Activated CD8-positive, alpha-beta memory T cell treated with anti-CD3 and anti-CD28 coated beads, Interleukin-2, amount 10 ng/mL, durations not matched to agents 7 days and 5 days (primary cell): ENCODE measurements around the gene RGL4. TPM values are rescaled to one million over a fixed set of nuclear protein-coding genes. Genes with fewer than 3 reads are reported as not detected.
A peak's percentile ranks its signal among the peaks of the same experiment; 100 is the strongest.
"Not testable (repeated sequence)": the region's sequence is repeated elsewhere in the genome, so short reads cannot be mapped to it uniquely, and the experiment has no call there.

Source experiments
- ATAC-seq: fragments of 150-1000 bp; cut with Tn5 transposase; one replicate; pipeline ENCODE4 v1.10.0; 2021; ENCODE audit warnings: moderate library complexity
- CTCF ChIA-PET: fragments of 350-600 bp; sonication (Branson Sonifier 250); formaldehyde crosslinking; loops from one replicate; lab custom pipeline; 2021; ENCODE audit warnings: antibody characterized with exemption; lab: Charles Lee
- DNase-seq: peaks from one replicate; pipeline ENCODE4 v3.0.0-alpha.2; 2020
- H3K27ac Mint-ChIP-seq: one replicate; pipeline ENCODE4 v1.8.0; 2021; ENCODE audit warnings: mild to moderate bottlenecking, mixed read lengths
- H3K27me3 Mint-ChIP-seq: one replicate; pipeline ENCODE4 v1.8.0; 2021; ENCODE audit warnings: mixed read lengths
- H3K36me3 Mint-ChIP-seq: one replicate; pipeline ENCODE4 v1.8.0; 2021; ENCODE audit warnings: mild to moderate bottlenecking, mixed read lengths
- H3K4me1 Mint-ChIP-seq: one replicate; pipeline ENCODE4 v1.8.0; 2021; ENCODE audit warnings: mixed read lengths
- H3K4me3 Mint-ChIP-seq: one replicate; pipeline ENCODE4 v1.8.0; 2021; ENCODE audit warnings: mild to moderate bottlenecking, moderate library complexity, mixed read lengths
- H3K9me3 Mint-ChIP-seq: one replicate; pipeline ENCODE4 v1.8.0; 2022; ENCODE audit warnings: low read depth, mixed read lengths
- total RNA-seq, 2 experiments: library from RNA; stranded (reverse); gene quantifications; one replicate each; pipeline ENCODE4 v1.2.3, GENCODE V29; 2021

The RGL4 gene, protein sequence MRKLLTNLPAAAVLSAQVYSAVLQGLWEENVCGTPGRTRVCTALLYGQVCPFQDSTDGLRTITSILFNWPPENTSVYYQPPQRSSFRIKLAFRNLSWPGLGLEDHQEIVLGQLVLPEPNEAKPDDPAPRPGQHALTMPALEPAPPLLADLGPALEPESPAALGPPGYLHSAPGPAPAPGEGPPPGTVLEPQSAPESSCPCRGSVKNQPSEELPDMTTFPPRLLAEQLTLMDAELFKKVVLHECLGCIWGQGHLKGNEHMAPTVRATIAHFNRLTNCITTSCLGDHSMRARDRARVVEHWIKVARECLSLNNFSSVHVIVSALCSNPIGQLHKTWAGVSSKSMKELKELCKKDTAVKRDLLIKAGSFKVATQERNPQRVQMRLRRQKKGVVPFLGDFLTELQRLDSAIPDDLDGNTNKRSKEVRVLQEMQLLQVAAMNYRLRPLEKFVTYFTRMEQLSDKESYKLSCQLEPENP
- total RNA-seq = 10 to 100 TPM; 15.5 to 30.8 TPM

DNA sequence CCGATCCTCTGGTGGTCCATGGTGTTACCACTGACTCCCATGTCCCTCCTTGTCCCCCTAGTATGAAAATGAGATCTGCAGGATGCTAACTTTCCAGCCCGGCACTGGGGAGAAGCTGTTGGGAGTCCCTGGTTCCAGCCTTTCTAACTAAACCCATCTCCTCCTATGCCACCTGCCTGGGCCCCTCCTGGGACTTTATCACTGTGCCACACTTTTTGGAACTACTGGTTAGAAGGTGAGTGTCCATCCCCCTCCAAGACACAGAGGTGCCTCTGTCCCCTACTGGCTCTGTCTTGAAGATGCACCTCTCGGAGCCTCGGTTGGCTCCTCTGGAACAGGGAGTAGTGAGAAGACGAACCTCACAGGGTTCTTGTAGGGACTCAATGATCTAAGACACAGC is at the start of gene RGL4:
RGL4 (plus strand) TSS at position 301 of the 400 bp plus-strand sequence. CDS start 1,018 bp downstream, outside the sequence.
- DNase-seq (no peak), ATAC-seq (no peak)
- no peak within 1 kb of the TSS for H3K4me3 Mint-ChIP-seq
- peaks cover 15% of the 10 kb centered on the region for H3K4me1 Mint-ChIP-seq
- H3K27me3 Mint-ChIP-seq = no peaks in the 10 kb centered on the region
- H3K36me3 Mint-ChIP-seq = peaks cover 20% of the 10 kb centered on the region
- H3K27ac Mint-ChIP-seq = no peak within 1 kb of the TSS
- CTCF ChIA-PET = no interaction called here
- no peaks in the 10 kb centered on the region for H3K9me3 Mint-ChIP-seq

DNA sequence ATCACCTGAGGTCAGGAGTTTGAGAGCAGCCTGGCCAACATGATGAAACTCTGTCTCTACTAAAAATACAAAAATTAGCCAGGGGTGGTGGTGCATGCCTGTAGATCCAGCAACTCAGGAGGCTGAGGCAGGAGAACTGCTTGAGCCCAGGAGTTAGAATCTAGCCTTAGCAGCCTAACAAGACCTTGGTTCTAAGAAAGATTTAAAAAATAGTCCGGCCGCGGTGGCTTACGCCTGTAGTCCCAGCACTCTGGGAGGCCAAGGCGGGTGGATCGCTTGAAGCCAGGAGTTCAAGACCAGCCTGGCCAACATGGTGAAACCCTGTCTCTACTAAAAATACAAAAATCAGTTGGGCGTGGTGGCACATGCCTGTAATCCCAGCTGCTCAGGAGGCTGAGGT is 44.3 kb upstream of the RGL4 start:
- H3K36me3 Mint-ChIP-seq, CTCF ChIA-PET, H3K27me3 Mint-ChIP-seq, ATAC-seq, DNase-seq, H3K4me1 Mint-ChIP-seq, H3K27ac Mint-ChIP-seq, H3K9me3 Mint-ChIP-seq, H3K4me3 Mint-ChIP-seq: not testable (repeated sequence)

DNA sequence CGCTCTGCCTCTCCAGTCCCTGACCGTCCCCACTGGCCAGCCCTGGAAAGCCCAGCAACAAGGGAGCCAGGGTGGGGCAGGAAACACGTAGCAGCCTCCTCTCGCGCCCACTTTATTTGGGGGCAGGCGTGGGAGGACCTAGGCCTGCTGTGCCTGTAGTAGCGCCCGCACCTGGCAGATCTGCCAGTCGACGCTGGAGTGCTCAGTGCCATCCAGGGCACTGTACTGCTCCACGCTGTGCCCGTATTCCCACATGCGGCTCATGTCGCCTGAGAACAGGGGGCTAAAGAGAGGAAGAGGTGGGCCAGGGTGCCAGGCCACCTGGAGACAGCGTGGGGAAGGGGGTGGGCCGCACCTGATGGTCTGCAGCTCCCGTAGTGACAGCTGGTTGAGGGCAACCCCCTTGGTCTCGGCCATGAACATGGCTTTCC is 41.7 kb upstream of the RGL4 start:
- Mint-ChIP-seq H3K27ac (no peak overlapping the region), H3K4me3 (no peak overlapping the region), H3K4me1 (no peaks in the 10 kb centered on the region), H3K36me3 (no peaks in the 10 kb centered on the region), H3K9me3 (no peaks in the 10 kb centered on the region), H3K27me3 (no peaks in the 10 kb centered on the region)
- CTCF ChIA-PET = interaction anchor here (0.7 kb wide), 1 partner anchor 1202 kb away, joined by 3 read pairs; no protein-coding TSS in a partner anchor
- DNase-seq (no peak), ATAC-seq (no peak)

DNA sequence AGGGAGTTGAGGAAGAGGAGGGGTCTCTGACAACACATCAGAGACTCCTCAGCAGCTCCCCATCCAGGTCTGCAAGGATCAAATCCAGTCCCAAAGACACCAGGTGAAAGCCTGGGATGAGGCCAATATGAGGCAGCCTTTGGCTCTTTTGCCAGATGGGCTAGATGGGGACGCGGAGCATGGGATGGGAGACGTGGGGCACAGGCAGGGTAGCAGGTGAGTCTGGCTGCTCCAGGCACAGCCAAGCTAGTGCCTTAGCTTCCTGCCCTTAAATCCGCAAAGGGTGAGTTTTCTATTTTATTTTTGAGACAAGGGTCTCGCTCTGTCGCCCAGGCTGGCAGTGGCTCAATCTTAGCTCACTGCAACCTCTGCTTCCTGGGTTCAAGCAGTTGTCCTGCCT is 39.1 kb upstream of the RGL4 start:
- Mint-ChIP-seq H3K36me3 (no peaks in the 10 kb centered on the region), H3K9me3 (no peaks in the 10 kb centered on the region), H3K27ac (no peak overlapping the region), H3K27me3 (no peaks in the 10 kb centered on the region), H3K4me3 (no peak overlapping the region), H3K4me1 (no peaks in the 10 kb centered on the region)
- no peak for ATAC-seq
- CTCF ChIA-PET = interaction anchor here (1.3 to 1.5 kb wide), 2 partner anchors 9 to 198 kb away, joined by 3 to 5 read pairs; no protein-coding TSS in a partner anchor
- DNase-seq = no peak

DNA sequence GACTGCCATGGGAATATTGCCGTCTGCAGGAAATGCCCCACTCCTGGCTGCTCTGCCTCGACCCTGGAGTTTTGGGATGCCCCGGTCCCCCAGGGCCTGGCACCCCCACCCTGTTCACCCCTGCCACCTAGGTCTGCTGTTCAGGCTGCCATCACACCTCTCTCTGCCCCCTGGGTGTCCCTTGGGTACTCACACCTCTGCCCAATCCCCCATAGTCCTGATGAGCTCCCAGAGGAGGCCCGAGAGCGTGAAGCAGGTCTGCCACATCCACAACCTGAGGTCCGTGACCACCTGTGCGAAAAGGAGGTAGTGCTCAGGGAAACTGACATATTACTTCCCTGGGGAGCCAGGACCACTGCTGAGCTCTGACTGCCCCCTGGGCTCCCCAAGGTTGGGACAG is 38.5 kb upstream of the RGL4 start:
- Mint-ChIP-seq H3K9me3 (no peaks in the 10 kb centered on the region), H3K4me3 (no peak overlapping the region), H3K27ac (no peak overlapping the region), H3K27me3 (no peaks in the 10 kb centered on the region), H3K36me3 (no peaks in the 10 kb centered on the region), H3K4me1 (no peaks in the 10 kb centered on the region)
- CTCF ChIA-PET = no interaction called here
- ATAC-seq = no peak
- no peak for DNase-seq

DNA sequence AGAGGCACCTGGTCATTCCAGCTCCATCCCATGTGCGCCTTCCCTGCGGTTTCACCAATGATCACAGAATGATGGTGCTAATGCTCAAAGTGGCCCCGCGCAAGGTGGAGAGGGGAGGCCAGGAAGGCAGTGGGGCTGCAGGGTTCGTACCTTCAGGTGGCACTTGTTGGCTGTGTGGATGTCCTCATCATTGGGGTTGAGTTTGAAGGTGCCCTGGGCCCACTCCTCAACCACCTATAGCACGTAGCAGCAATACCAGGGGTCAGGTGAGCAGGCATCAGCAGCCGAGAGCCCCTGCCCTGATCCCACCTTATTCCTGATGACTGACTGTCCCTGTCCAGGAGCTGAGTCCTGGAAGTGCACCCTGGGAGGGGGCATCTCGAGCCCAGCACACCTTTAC is 38.1 kb upstream of the RGL4 start:
- CTCF ChIA-PET = no interaction called here
- ATAC-seq (no peak), DNase-seq (no peak)
- Mint-ChIP-seq H3K9me3 (no peaks in the 10 kb centered on the region), H3K36me3 (no peaks in the 10 kb centered on the region), H3K4me3 (no peak overlapping the region), H3K4me1 (no peaks in the 10 kb centered on the region), H3K27me3 (no peaks in the 10 kb centered on the region), H3K27ac (no peak overlapping the region)

DNA sequence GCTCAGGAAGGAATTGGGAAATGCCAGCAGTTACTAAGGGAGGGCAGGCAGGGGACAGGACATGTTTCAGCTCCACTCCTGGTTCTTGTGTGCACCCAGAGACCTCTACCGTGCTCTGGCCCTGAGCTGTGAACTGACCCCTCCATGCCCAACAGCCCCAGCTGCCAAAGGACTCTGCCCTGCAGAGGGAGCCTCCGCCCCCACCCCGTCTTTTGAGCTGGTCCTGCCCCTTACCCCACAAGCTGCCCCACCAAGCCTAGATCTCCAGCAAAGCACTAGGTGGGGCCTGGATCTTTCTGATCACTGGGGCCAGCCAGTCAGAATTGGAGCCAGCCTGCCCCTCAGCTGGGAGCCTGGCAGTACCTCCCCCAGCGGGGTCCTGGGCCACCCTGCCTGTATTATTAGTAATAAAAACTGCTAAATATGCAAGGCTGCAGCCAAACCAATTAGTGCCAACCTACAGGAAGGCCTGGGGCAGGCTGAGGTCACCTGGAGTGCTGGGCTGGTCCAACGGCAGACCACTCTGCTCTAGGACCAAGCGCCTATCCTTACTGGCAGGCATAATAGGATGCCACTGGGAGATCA is 34.8 kb upstream of the RGL4 start:
- CTCF ChIA-PET = no interaction called here
- no peak for ATAC-seq
- H3K4me1 Mint-ChIP-seq = no peaks in the 10 kb centered on the region

DNA sequence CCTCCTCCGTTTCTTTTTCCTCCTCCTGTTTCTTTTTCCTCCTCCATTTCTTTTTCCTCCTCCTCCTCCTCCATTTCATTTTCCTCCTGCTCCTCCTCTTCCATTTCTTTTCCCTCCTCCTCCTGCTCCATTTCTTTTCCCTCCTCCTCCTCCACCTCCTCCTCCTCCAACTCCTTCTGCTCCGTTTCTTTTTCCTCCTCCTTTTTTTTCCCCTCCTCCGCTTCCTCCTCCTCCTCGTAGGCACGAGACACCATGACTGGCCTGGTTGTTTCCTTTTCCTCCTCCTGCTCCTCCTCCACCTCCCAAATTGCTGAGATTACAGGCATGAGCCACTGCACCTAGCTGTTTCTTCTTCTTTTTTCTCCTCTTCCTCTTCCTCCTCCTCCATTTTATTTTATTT is 33.1 kb upstream of the RGL4 start:
- Mint-ChIP-seq H3K4me1 (peaks cover 9% of the 10 kb centered on the region), H3K27ac (no peak overlapping the region), H3K36me3 (peaks cover 25% of the 10 kb centered on the region), H3K27me3 (no peaks in the 10 kb centered on the region), H3K4me3 (no peak overlapping the region), H3K9me3 (no peaks in the 10 kb centered on the region)
- ATAC-seq (no peak), DNase-seq (no peak)
- CTCF ChIA-PET = no interaction called here

More for the DNA sequence above, 34.8 kb upstream of the RGL4 start:
- peaks cover 13% of the 10 kb centered on the region for H3K36me3 Mint-ChIP-seq
- no peaks in the 10 kb centered on the region for H3K27me3 Mint-ChIP-seq
- H3K27ac Mint-ChIP-seq = no peak overlapping the region
- H3K4me3 Mint-ChIP-seq = no peak overlapping the region
- no peaks in the 10 kb centered on the region for H3K9me3 Mint-ChIP-seq
- DNase-seq = no peak

DNA sequence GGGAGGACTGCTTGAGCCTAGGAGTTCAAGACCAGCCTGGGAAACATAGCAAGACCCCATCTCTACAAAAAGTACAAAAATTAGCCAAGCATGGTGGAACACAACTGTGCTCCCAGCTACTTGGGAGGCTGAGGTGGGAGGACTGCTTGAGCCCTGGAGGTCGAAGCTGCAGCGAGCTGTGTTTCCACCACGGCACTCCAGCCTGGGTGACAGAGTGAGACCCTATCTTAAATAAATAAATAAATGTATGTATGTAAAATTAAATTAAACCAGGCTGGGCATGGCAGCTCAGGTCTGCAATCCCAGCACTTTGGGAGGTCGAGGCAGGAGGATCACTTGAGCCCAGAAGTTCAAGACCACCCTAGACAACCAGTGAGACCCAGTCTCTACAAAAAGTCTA is 30.4 kb upstream of the RGL4 start:
- H3K27ac Mint-ChIP-seq, H3K27me3 Mint-ChIP-seq, H3K9me3 Mint-ChIP-seq, H3K4me1 Mint-ChIP-seq, DNase-seq, H3K4me3 Mint-ChIP-seq, ATAC-seq: not testable (repeated sequence)
- CTCF ChIA-PET = interaction anchor here (0.9 kb wide), 1 partner anchor 9 kb away, joined by 3 read pairs; no protein-coding TSS in a partner anchor
- H3K36me3 Mint-ChIP-seq = peaks cover 37% of the 10 kb centered on the region

DNA sequence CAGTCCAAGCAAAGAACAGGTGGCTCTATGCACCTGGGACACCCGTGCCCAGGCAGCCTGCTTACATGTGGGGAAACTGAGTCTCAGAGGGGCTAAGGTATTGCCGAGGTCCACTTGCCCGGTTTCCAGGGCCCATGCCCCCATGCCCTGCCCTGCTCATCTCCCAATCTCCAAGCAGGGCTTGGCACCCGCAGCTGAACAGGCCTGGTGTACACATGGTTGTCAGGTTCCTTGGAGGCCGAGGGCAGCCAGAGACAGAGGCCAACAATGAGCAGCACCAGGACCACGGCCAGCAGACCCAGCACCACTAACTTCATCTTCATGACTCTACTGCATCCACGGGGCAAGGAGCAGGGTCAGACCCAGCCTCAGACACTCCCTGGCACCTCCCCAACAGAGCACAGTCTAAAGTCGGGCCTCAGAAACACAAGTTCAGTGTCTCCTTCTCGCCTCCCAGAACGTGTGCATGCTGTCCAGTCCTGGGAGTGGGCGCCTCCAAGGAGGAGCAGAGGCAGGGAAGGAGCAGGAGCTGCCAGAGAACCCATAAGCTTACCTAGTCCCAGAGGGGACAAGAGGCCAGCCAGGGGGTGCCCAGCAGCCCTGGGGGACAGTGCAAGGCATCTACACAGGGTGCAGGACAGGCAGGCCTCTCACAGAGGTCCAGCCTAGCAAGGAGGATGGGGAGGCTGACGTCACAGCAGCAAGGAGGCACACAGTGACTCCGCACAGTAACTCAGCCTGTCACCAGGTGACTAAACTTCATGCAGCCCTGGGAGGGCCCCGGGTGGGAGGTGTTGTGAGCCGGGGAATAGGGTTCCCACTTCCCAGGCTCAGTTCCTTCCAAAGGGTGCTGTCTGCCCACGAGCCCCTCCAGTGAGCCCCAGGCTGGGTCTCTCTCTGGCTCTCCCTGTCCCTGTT is 20.2 kb upstream of the RGL4 start:
- CTCF ChIA-PET = no interaction called here
- no peak for ATAC-seq
- H3K4me3 Mint-ChIP-seq = no peak overlapping the region

DNA sequence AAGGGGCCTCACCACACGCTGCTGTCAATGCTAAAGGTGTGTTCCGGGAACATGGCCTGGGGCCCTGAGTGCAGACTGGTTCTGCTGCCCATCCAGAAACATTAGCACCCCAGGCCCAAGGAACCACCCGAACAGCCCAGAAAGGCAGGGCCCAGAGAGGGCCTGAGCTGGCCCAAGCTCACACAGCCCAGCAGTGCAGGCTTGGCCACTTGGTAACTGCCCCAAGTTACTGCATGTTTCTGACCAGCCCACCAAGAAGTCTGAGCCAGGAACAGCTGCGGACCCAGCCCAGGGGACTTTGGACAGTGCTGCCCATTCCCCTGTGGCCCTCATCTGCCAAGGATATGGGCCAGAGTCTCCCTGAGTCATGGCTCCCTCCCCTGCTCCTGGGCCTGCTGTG is 19.4 kb upstream of the RGL4 start:
- ATAC-seq, H3K27ac Mint-ChIP-seq, H3K9me3 Mint-ChIP-seq, H3K36me3 Mint-ChIP-seq, H3K27me3 Mint-ChIP-seq, CTCF ChIA-PET, DNase-seq, H3K4me3 Mint-ChIP-seq: not testable (repeated sequence)
- peaks cover 30% of the 10 kb centered on the region for H3K4me1 Mint-ChIP-seq

More for the DNA sequence above, 20.2 kb upstream of the RGL4 start:
- no peak overlapping the region for H3K27ac Mint-ChIP-seq
- no peak for DNase-seq
- H3K36me3 Mint-ChIP-seq = peaks cover 7% of the 10 kb centered on the region
- no peaks in the 10 kb centered on the region for H3K9me3 Mint-ChIP-seq
- no peaks in the 10 kb centered on the region for H3K27me3 Mint-ChIP-seq
- H3K4me1 Mint-ChIP-seq = peaks cover 22% of the 10 kb centered on the region

DNA sequence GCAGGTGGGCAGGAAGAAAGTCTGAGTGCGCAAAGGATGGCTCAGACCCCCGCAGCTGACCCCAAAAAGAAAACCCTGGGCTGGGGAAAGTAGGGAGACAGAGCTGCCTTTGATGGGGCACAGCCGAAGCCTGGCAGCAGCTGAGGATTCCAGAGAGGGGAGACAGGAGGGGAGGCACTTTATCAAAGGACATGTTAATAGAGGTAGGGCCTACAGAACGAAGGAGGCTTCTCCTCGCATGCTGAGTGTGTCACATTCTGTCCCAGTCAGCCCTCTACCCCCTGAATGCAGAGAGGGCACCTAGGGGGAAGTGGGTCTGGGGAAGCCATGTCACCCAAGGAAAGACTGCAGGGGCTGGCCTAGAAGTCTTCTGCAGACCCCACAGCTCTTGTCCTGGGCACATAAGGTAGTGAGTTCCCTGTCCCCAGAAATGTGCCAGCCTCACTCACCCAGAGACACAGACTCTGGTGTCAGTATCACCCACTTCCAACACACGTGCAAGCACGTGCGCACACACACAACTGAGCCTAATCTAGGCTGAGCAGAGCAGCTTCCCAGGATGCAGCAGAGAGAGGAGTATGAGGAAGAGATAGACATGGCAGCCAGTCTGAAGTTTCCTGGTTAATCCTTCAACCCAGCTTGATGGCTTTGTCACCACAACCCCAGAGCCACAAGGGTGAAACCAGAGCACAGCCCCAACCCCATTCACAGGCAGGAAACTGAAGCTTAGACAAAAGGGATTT is 18.3 kb upstream of the RGL4 start:
- Mint-ChIP-seq H3K27ac (peak overlapping the region; percentile 67), H3K4me1 (peaks cover 34% of the 10 kb centered on the region)
- CTCF ChIA-PET = interaction anchor here (0.9 kb wide), 1 partner anchor 11 kb away, joined by 3 read pairs; no protein-coding TSS in a partner anchor
- not testable (repeated sequence) for H3K4me3 Mint-ChIP-seq, DNase-seq, H3K36me3 Mint-ChIP-seq, H3K9me3 Mint-ChIP-seq, H3K27me3 Mint-ChIP-seq
- ATAC-seq = peak; percentile 41
